Liver (tissue), 9 donors: ENCODE measurements around the gene ANKRD42. TPM values are rescaled to one million over a fixed set of nuclear protein-coding genes. Genes with fewer than 3 reads are reported as not detected.

ENCODE experiments used
- DNase-seq: peaks from one replicate; pipeline ENCODE4 v3.0.0-alpha.2; 2017; ENCODE audit warnings: low spot score
- H3K27ac ChIP-seq, 2 donors: one replicate each; pipeline ENCODE4 v1.7.0; 2013; ENCODE audit warnings: inconsistent platforms in 2 of 2, low read length in 2 of 2, control low read depth in 1 of 2, low read depth in 1 of 2, mild to moderate bottlenecking in 1 of 2
- H3K27me3 ChIP-seq, 4 donors: one replicate each; pipeline versions ENCODE4 v1.6.1 to v1.7.0; 2013; ENCODE audit warnings: low read length in 3 of 4, inconsistent platforms in 1 of 4, mild to moderate bottlenecking in 1 of 4, moderate library complexity in 1 of 4; ENCODE audit not compliant: control insufficient read depth in 4 of 4, insufficient read depth in 4 of 4
- H3K36me3 ChIP-seq, 4 donors: one replicate each; pipeline versions ENCODE4 v1.6.1 to v1.7.0; 2013; ENCODE audit warnings: low read length in 3 of 4, mild to moderate bottlenecking in 3 of 4, low read depth in 1 of 4, moderate library complexity in 1 of 4; ENCODE audit not compliant: control insufficient read depth in 4 of 4, insufficient read depth in 3 of 4
- H3K4me1 ChIP-seq, 4 donors: one replicate each; pipeline versions ENCODE4 v1.6.1 to v1.7.0; 2013; ENCODE audit warnings: low read length in 3 of 4, mild to moderate bottlenecking in 3 of 4, moderate library complexity in 1 of 4; ENCODE audit not compliant: control insufficient read depth in 4 of 4, insufficient read depth in 4 of 4
- H3K4me3 ChIP-seq, 3 donors: one replicate each; pipeline versions ENCODE4 v1.6.1 to v1.7.0; 2013; ENCODE audit warnings: low read length in 3 of 3, control low read depth in 1 of 3, low read depth in 1 of 3, mild to moderate bottlenecking in 1 of 3
- H3K9ac ChIP-seq, 2 donors: one replicate each; pipeline ENCODE4 v1.7.0; 2013; ENCODE audit warnings: low read length in 2 of 2, mild to moderate bottlenecking in 2 of 2, moderate library complexity in 2 of 2, control low read depth in 1 of 2, low read depth in 1 of 2
- H3K9me3 ChIP-seq, 4 donors: one replicate each; pipeline versions ENCODE4 v1.6.1 to v1.7.0; 2013; ENCODE audit warnings: low read length in 3 of 4; ENCODE audit not compliant: control insufficient read depth in 4 of 4
- EGR1 ChIP-seq, 2 donors: IDR thresholded peaks; 2 replicates each; pipeline ENCODE4 v1.6.1; 2016 to 2018; ENCODE audit warnings: antibody characterized with exemption in 2 of 2, low read depth in 2 of 2
- FOXA1 ChIP-seq: IDR thresholded peaks from 2 replicates; pipeline ENCODE4 v1.6.1; 2016; ENCODE audit warnings: antibody characterized with exemption
- FOXA2 ChIP-seq: IDR thresholded peaks from 2 replicates; pipeline ENCODE4 v1.6.1; 2016; ENCODE audit warnings: antibody characterized with exemption
- GABPA ChIP-seq, 2 donors: IDR thresholded peaks in 1 of 2; conservative IDR thresholded peaks in 1 of 2; 2 replicates each; pipeline ENCODE4 v1.6.1; 2016; ENCODE audit warnings: antibody characterized with exemption in 2 of 2, mild to moderate bottlenecking in 1 of 2, moderate library complexity in 1 of 2
- HNF4A ChIP-seq, 2 donors: conservative IDR thresholded peaks; 2 replicates each; pipeline ENCODE4 v1.6.1; 2016; ENCODE audit warnings: antibody characterized with exemption in 2 of 2, mild to moderate bottlenecking in 2 of 2
- HNF4G ChIP-seq: IDR thresholded peaks from 2 replicates; pipeline ENCODE4 v1.6.1; 2016; ENCODE audit warnings: antibody characterized with exemption
- JUND ChIP-seq, 2 donors: IDR thresholded peaks; 2 replicates each; pipeline ENCODE4 v1.6.1; 2016; ENCODE audit warnings: antibody characterized with exemption in 2 of 2
- NR2F2 ChIP-seq: IDR thresholded peaks from 2 replicates; pipeline ENCODE4 v1.6.1; 2016; ENCODE audit warnings: antibody characterized with exemption
- RAD21 ChIP-seq, 2 donors: IDR thresholded peaks; 2 replicates each; pipeline ENCODE4 v1.6.1; 2016; ENCODE audit warnings: antibody characterized with exemption in 2 of 2, mild to moderate bottlenecking in 2 of 2
- RXRA ChIP-seq, 2 donors: IDR thresholded peaks; 2 replicates each; pipeline ENCODE4 v1.6.1; 2017 to 2018; ENCODE audit warnings: antibody characterized with exemption in 2 of 2, mild to moderate bottlenecking in 1 of 2
- SP1 ChIP-seq: IDR thresholded peaks from 2 replicates; pipeline ENCODE4 v1.6.1; 2018; ENCODE audit warnings: antibody characterized with exemption, mild to moderate bottlenecking
- TAF1 ChIP-seq: conservative IDR thresholded peaks from 2 replicates; pipeline ENCODE4 v1.6.1; 2016; ENCODE audit warnings: antibody characterized with exemption, mild to moderate bottlenecking
- YY1 ChIP-seq: IDR thresholded peaks from 2 replicates; pipeline ENCODE4 v1.6.1; 2016; ENCODE audit warnings: antibody characterized with exemption, mild to moderate bottlenecking
- WGBS: extraction: QIAGEN DNeasy Blood & Tissue Kit; methylation state at CpG from one replicate; pipeline ENCODE4 v1.1.7; 2013; 5-methylcytosine and 5-hydroxymethylcytosine counted together
- polyA plus RNA-seq, 2 donors: library from polyadenylated mRNA; stranded (reverse) in 1 of 2; unstranded in 1 of 2; fragments of 200-250 nt in 1 of 2; fragments of >200 nt in 1 of 2; fragmentation: Nextera tagmentation in 1 of 2; extraction: Ambion mirVana in 1 of 2; gene quantifications; one replicate each; pipeline versions ENCODE4 v1.2.1 to v1.2.3, GENCODE V29; 2013 to 2015
- total RNA-seq, 2 donors: library from RNA; depleted of rRNA; stranded (reverse); fragments of >200 nt; gene quantifications; one replicate each; pipeline ENCODE4 v1.2.3, GENCODE V29; 2014
- TF ChIP-seq, protein P1 (sequence below): IDR thresholded peaks from 2 replicates; pipeline ENCODE4 v1.6.1; 2016; ENCODE audit warnings: antibody characterized with exemption
- TF ChIP-seq, protein P2 (sequence below): IDR thresholded peaks from 2 replicates; pipeline ENCODE4 v1.6.1; 2016; ENCODE audit warnings: antibody characterized with exemption
- TF ChIP-seq, protein P3 (sequence below): IDR thresholded peaks from 2 replicates; pipeline ENCODE4 v1.6.1; 2016; ENCODE audit warnings: antibody characterized with exemption
- TF ChIP-seq, protein P4 (sequence below): fragments of 150-350 bp; IDR thresholded peaks from 2 replicates; pipeline ENCODE4 v1.5.1; 2017; ENCODE audit warnings: improper control_type of control experiment, low read depth, low read length; ENCODE audit not compliant: missing input control
- TF ChIP-seq, protein P5 (sequence below): IDR thresholded peaks from 2 replicates; pipeline ENCODE4 v1.6.1; 2016; ENCODE audit warnings: antibody characterized with exemption, mild to moderate bottlenecking
- donor health status: healthy.
- donor health status: healthy.
- donor health status: healthy.
- donor health status: healthy.
- donor health status: healthy.

ANKRD42 gene
- total and polyA plus RNA-seq, 4 donors, result 2.0 to 4.9 (median 2.4) TPM

DNA sequence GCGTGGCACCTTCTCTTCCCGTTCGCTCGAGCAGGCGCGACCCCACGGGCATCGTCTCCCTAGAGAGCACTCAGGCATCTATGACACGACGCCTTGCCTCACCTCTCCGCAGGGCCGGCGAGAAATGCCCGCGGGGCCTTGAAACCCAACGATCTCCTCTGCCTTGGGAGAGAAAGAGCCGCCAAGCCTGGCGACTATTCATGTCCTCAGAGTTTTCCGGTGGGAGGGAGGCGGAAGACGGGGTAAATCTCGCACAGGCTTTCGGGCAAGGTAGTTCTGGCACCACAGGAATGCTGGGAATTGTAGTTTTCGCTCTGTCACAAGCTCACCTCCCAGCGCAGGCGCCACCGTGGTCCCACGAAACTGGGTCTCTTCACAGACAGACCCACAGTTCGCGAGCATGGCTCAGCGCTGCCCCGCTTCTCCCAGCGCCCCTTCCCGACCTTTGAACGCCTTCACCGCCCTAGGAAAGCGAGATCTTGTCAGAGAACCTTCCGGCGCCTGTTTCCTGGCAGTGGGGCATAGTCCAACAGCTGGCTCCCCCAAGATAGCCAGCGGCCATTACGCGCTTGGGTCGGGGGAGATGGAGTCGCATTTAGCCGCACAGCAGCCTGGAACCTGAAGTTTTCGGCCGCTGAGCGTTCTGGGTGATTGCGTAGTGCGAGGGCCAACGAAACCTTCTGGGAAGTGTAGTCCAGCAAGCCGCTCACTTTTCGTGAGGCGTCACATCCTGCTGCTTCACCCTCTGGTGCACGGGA lies 92.4 kb downstream of the ANKRD42 start, which contains the start of gene CCDC90B:
Gene CCDC90B, minus strand, starts transcription at position 597 of the 758 bp plus-strand sequence. Its CDS starts 395 bp downstream, at position 202.
- Histone ChIP-seq H3K9ac (peak within 1 kb of the TSS; percentile 71 to 93), H3K36me3 (no peaks in the 10 kb centered on the region), H3K27me3 (no peaks in the 10 kb centered on the region), H3K9me3 (no peaks in the 10 kb centered on the region), H3K4me1 (peaks cover 9 to 44% (median 27%) of the 10 kb centered on the region in 4 donors), H3K27ac (peak within 1 kb of the TSS; percentile 98 to 99), H3K4me3 (peak within 1 kb of the TSS; percentile 83 to 94 (median 94))
- TF ChIP-seq EGR1 (IDR thresholded peaks at IDR 0.05; ENCODE audit: low read depth in 2 of 2), result peak in 1 of 2 donors; percentile 26
- TF ChIP-seq, protein P1, sequence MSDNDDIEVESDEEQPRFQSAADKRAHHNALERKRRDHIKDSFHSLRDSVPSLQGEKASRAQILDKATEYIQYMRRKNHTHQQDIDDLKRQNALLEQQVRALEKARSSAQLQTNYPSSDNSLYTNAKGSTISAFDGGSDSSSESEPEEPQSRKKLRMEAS, result peak; percentile 47
- no peak for TF ChIP-seq FOXA2
- TF ChIP-seq, protein P2, sequence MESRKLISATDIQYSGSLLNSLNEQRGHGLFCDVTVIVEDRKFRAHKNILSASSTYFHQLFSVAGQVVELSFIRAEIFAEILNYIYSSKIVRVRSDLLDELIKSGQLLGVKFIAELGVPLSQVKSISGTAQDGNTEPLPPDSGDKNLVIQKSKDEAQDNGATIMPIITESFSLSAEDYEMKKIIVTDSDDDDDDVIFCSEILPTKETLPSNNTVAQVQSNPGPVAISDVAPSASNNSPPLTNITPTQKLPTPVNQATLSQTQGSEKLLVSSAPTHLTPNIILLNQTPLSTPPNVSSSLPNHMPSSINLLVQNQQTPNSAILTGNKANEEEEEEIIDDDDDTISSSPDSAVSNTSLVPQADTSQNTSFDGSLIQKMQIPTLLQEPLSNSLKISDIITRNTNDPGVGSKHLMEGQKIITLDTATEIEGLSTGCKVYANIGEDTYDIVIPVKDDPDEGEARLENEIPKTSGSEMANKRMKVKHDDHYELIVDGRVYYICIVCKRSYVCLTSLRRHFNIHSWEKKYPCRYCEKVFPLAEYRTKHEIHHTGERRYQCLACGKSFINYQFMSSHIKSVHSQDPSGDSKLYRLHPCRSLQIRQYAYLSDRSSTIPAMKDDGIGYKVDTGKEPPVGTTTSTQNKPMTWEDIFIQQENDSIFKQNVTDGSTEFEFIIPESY, result peak; percentile 93
- TF ChIP-seq, protein P3, sequence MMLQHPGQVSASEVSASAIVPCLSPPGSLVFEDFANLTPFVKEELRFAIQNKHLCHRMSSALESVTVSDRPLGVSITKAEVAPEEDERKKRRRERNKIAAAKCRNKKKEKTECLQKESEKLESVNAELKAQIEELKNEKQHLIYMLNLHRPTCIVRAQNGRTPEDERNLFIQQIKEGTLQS, result peak; percentile 53
- TF ChIP-seq, protein P4, sequence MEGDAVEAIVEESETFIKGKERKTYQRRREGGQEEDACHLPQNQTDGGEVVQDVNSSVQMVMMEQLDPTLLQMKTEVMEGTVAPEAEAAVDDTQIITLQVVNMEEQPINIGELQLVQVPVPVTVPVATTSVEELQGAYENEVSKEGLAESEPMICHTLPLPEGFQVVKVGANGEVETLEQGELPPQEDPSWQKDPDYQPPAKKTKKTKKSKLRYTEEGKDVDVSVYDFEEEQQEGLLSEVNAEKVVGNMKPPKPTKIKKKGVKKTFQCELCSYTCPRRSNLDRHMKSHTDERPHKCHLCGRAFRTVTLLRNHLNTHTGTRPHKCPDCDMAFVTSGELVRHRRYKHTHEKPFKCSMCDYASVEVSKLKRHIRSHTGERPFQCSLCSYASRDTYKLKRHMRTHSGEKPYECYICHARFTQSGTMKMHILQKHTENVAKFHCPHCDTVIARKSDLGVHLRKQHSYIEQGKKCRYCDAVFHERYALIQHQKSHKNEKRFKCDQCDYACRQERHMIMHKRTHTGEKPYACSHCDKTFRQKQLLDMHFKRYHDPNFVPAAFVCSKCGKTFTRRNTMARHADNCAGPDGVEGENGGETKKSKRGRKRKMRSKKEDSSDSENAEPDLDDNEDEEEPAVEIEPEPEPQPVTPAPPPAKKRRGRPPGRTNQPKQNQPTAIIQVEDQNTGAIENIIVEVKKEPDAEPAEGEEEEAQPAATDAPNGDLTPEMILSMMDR, result peak; percentile 28
- TF ChIP-seq RXRA (IDR thresholded peaks at IDR 0.05), result peak; percentile 47 to 50
- peak in 1 of 2 donors; percentile 32 for TF ChIP-seq RAD21 (IDR thresholded peaks at IDR 0.05)
- peak; percentile 100 for TF ChIP-seq YY1
- peak; percentile 77 for TF ChIP-seq FOXA1
- peak; percentile 75 for TF ChIP-seq SP1
- TF ChIP-seq HNF4G, result peak; percentile 81
- peak; percentile 97 for TF ChIP-seq TAF1
- peak; percentile 54 to 88 for TF ChIP-seq GABPA (IDR thresholded peaks at IDR 0.05 in 1 of 2, conservative IDR thresholded peaks at IDR 0.05 in 1 of 2)
- no peak for TF ChIP-seq NR2F2
- TF ChIP-seq, protein P5, sequence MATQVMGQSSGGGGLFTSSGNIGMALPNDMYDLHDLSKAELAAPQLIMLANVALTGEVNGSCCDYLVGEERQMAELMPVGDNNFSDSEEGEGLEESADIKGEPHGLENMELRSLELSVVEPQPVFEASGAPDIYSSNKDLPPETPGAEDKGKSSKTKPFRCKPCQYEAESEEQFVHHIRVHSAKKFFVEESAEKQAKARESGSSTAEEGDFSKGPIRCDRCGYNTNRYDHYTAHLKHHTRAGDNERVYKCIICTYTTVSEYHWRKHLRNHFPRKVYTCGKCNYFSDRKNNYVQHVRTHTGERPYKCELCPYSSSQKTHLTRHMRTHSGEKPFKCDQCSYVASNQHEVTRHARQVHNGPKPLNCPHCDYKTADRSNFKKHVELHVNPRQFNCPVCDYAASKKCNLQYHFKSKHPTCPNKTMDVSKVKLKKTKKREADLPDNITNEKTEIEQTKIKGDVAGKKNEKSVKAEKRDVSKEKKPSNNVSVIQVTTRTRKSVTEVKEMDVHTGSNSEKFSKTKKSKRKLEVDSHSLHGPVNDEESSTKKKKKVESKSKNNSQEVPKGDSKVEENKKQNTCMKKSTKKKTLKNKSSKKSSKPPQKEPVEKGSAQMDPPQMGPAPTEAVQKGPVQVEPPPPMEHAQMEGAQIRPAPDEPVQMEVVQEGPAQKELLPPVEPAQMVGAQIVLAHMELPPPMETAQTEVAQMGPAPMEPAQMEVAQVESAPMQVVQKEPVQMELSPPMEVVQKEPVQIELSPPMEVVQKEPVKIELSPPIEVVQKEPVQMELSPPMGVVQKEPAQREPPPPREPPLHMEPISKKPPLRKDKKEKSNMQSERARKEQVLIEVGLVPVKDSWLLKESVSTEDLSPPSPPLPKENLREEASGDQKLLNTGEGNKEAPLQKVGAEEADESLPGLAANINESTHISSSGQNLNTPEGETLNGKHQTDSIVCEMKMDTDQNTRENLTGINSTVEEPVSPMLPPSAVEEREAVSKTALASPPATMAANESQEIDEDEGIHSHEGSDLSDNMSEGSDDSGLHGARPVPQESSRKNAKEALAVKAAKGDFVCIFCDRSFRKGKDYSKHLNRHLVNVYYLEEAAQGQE, result peak; percentile 93
- TF ChIP-seq JUND (IDR thresholded peaks at IDR 0.05), result peak; percentile 33 to 45
- peak; percentile 79 to 84 for TF ChIP-seq HNF4A (conservative IDR thresholded peaks at IDR 0.05)
- under 1% methylated on average over 55 of the region's 55 CpGs for WGBS
- peak; percentile 89 for DNase-seq
